Gastroesophageal sphincter (tissue), 4 donors: Measurements from ENCODE around the gene CDC42. TPM values are rescaled to one million over a fixed set of nuclear protein-coding genes. Genes with fewer than 3 reads are reported as not detected.
A peak's percentile ranks its signal among the peaks of the same experiment; 100 is the strongest.

Experiments used
- ATAC-seq: fragments of 150-250 bp; one replicate; pipeline ENCODE4 v1.9.1; 2016; ENCODE audit warnings: mild to moderate bottlenecking, moderate library complexity
- H3K27ac ChIP-seq, 4 donors: fragments of 200-600 bp; sonication (generic) in 3 of 4; 1 replicate in 3 of 4; 2 replicates in 1 of 4; pipeline ENCODE4 v1.5.1; 2016 to 2019
- H3K27me3 ChIP-seq: fragments of 200-600 bp; sonication (generic); one replicate; pipeline ENCODE4 v1.5.1; 2019
- H3K36me3 ChIP-seq, 2 donors: fragments of 200-600 bp; sonication (generic); one replicate each; pipeline ENCODE4 v1.5.1; 2019; ENCODE audit warnings: control low read depth in 1 of 2
- H3K4me1 ChIP-seq, 3 donors: fragments of 200-600 bp; sonication (generic); 1 replicate in 2 of 3; 2 replicates in 1 of 3; pipeline ENCODE4 v1.5.1; 2016 to 2019; ENCODE audit warnings: control low read depth in 2 of 3
- H3K4me3 ChIP-seq, 2 donors: fragments of 200-600 bp; sonication (generic); one replicate each; pipeline ENCODE4 v1.5.1; 2019; ENCODE audit warnings: mild to moderate bottlenecking in 1 of 2, moderate library complexity in 1 of 2
- H3K9me3 ChIP-seq, 3 donors: fragments of 200-600 bp; sonication (generic); one replicate each; pipeline ENCODE4 v1.5.1; 2017 to 2019; ENCODE audit warnings: control low read depth in 2 of 3
- CTCF ChIP-seq, 4 experiments: fragments of 200-600 bp in 2 of 4; fragments of 450-650 bp in 2 of 4; sonication (generic) in 1 of 4; IDR thresholded peaks; one replicate each; pipeline ENCODE4 v1.5.1; 2017 to 2019; ENCODE audit warnings: antibody characterized with exemption in 4 of 4, mild to moderate bottlenecking in 2 of 4, moderate library complexity in 2 of 4
- EP300 ChIP-seq: sonication (generic); formaldehyde crosslinking; IDR thresholded peaks from one replicate; pipeline ENCODE4 v1.6.1; 2017; ENCODE audit warnings: antibody characterized with exemption, mild to moderate bottlenecking
- POLR2A ChIP-seq, 2 donors: fragments of 450-650 bp; IDR thresholded peaks; one replicate each; pipeline ENCODE4 v1.6.1; 2017; ENCODE audit warnings: antibody characterized with exemption in 2 of 2, mild to moderate bottlenecking in 2 of 2, moderate library complexity in 1 of 2
- POLR2AphosphoS5 ChIP-seq: sonication (generic); formaldehyde crosslinking; IDR thresholded peaks from one replicate; pipeline ENCODE4 v1.6.1; 2017; ENCODE audit warnings: antibody characterized with exemption
- WGBS, 2 donors: methylation state at CpG; one replicate each; pipeline ENCODE4 v1.1.5; 2018; ENCODE audit warnings: low coverage in 1 of 2; 5-methylcytosine and 5-hydroxymethylcytosine counted together
- total RNA-seq, 4 donors: library from RNA; depleted of rRNA; stranded (reverse); fragments of >200 nt; gene quantifications; one replicate each; pipeline ENCODE4 v1.1.0, GENCODE V29; 2016

The CDC42 gene
- total RNA-seq, 4 donors from 2014 or later = 190 to 309 (median 205) TPM

- ATAC-seq = peak; percentile 82
- TF ChIP-seq POLR2A (IDR thresholded peaks at IDR 0.05) (no peak), POLR2AphosphoS5 (no peak), CTCF (IDR thresholded peaks at IDR 0.05) (no peak), EP300 (no peak)
- H3K27ac ChIP-seq = no peak overlapping the region
Observed at GRCh38 chr1:22018583-22019559, 33.6 kb upstream of the CDC42 start.

GRCh38 chr1:22021061-22021460 is 31.4 kb upstream of the CDC42 start:
- ATAC-seq = no peak
- TF ChIP-seq POLR2AphosphoS5 (no peak), EP300 (no peak), POLR2A (IDR thresholded peaks at IDR 0.05) (no peak), CTCF (IDR thresholded peaks at IDR 0.05) (no peak)
- WGBS, 2 donors = 71 to 90% methylated on average over 3 to 6 of the region's 6 CpGs

More at GRCh38 chr1:22018583-22019559, 33.6 kb upstream of the CDC42 start:
- peaks cover 13% of the 10 kb centered on the region for H3K27me3 ChIP-seq
- peaks cover 0 to under 1% (median 0%) of the 10 kb centered on the region in 3 donors for H3K4me1 ChIP-seq
- 52 to 70% methylated on average over 4 to 8 of the region's 10 CpGs for WGBS, 2 donors
- H3K4me3 ChIP-seq = no peak overlapping the region
- no peaks in the 10 kb centered on the region for H3K36me3 ChIP-seq
- no peaks in the 10 kb centered on the region for H3K9me3 ChIP-seq

GRCh38 chr1:22024485-22025367 is 27.8 kb upstream of the CDC42 start:
- peak overlapping the region; percentile 94 to 98 (median 98) for H3K27ac ChIP-seq
- peak; percentile 78 for ATAC-seq
- 2 to 4% methylated on average over 4 to 11 of the region's 33 CpGs for WGBS, 2 donors
- no peaks in the 10 kb centered on the region for H3K9me3 ChIP-seq
- no peaks in the 10 kb centered on the region for H3K36me3 ChIP-seq
- peaks cover 0 to 22% (median 0%) of the 10 kb centered on the region in 3 donors for H3K4me1 ChIP-seq
- TF ChIP-seq CTCF (IDR thresholded peaks at IDR 0.05) (no peak), POLR2A (IDR thresholded peaks at IDR 0.05) (no peak), EP300 (no peak), POLR2AphosphoS5 (no peak)
- H3K4me3 ChIP-seq = peak overlapping the region; percentile 74 to 88
- H3K27me3 ChIP-seq = no peaks in the 10 kb centered on the region

More at GRCh38 chr1:22021061-22021460, 31.4 kb upstream of the CDC42 start:
- Histone ChIP-seq H3K9me3 (no peaks in the 10 kb centered on the region), H3K36me3 (no peaks in the 10 kb centered on the region), H3K4me1 (peaks cover 0 to 13% (median 0%) of the 10 kb centered on the region in 3 donors), H3K27ac (no peak overlapping the region), H3K27me3 (peaks cover 10% of the 10 kb centered on the region), H3K4me3 (no peak overlapping the region)

GRCh38 chr1:22025368-22026155 is 26.9 kb upstream of the CDC42 start:
- H3K4me3 ChIP-seq = peak overlapping the region; percentile 74 to 88
- H3K9me3 ChIP-seq = no peaks in the 10 kb centered on the region
- H3K36me3 ChIP-seq = no peaks in the 10 kb centered on the region
- ATAC-seq = peak; percentile 96
- peak overlapping the region; percentile 94 to 98 (median 98) for H3K27ac ChIP-seq
- WGBS, 2 donors = 0% methylated on average over 1 to 9 of the region's 42 CpGs
- H3K4me1 ChIP-seq = peaks cover 0 to 22% (median 0%) of the 10 kb centered on the region in 3 donors
- H3K27me3 ChIP-seq = no peaks in the 10 kb centered on the region
- peak; percentile 91 for TF ChIP-seq POLR2AphosphoS5
- TF ChIP-seq EP300 = no peak
- TF ChIP-seq CTCF (IDR thresholded peaks at IDR 0.05) = no peak
- peak; percentile 65 to 66 for TF ChIP-seq POLR2A (IDR thresholded peaks at IDR 0.05)
